ENCODE data around the gene CLSTN1.

- TF ChIP-seq CTCF (IDR thresholded peaks at IDR 0.05 in 8 of 11, conservative IDR thresholded peaks at IDR 0.05 in 3 of 11), result no peak
- no peak for TF ChIP-seq POLR2A (IDR thresholded peaks at IDR 0.05)
These were observed 670 bp downstream of the CLSTN1 start for GRCh38 chr1:9822897-9823692.

All from spleen (tissue), 7 donors.